GM12801 (cell line): ENCODE data around the gene CPSF6.

ENCODE experiments used
- TF ChIP-seq, protein P1 (sequence below): IDR thresholded peaks from one replicate; pipeline ENCODE4 v1.5.1; 2011; ENCODE audit warnings: control low read depth; ENCODE audit not compliant: insufficient read length; ENCODE audit errors: extremely low read depth

Gene CPSF6

DNA sequence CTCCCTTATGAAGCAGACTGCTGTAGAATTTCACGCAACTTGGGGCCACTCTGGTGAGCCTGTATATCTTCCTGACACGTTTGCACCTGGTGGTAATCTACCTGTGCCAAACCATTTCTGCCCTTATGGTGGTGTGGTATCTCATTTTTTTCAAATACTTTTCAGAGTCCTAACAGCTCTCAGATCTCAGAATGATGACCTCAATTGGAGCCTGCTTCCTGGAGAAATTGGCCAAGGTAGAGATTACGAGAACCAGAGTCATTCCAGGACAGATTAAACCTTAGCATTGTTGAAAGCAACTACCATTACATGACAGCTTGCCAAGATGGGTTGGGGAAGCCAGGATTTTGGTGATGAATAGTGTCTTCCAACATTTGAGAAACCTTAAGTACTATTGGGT lies 48.2 kb downstream of the CPSF6 start:
- TF ChIP-seq, protein P1, sequence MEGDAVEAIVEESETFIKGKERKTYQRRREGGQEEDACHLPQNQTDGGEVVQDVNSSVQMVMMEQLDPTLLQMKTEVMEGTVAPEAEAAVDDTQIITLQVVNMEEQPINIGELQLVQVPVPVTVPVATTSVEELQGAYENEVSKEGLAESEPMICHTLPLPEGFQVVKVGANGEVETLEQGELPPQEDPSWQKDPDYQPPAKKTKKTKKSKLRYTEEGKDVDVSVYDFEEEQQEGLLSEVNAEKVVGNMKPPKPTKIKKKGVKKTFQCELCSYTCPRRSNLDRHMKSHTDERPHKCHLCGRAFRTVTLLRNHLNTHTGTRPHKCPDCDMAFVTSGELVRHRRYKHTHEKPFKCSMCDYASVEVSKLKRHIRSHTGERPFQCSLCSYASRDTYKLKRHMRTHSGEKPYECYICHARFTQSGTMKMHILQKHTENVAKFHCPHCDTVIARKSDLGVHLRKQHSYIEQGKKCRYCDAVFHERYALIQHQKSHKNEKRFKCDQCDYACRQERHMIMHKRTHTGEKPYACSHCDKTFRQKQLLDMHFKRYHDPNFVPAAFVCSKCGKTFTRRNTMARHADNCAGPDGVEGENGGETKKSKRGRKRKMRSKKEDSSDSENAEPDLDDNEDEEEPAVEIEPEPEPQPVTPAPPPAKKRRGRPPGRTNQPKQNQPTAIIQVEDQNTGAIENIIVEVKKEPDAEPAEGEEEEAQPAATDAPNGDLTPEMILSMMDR = no peak

DNA sequence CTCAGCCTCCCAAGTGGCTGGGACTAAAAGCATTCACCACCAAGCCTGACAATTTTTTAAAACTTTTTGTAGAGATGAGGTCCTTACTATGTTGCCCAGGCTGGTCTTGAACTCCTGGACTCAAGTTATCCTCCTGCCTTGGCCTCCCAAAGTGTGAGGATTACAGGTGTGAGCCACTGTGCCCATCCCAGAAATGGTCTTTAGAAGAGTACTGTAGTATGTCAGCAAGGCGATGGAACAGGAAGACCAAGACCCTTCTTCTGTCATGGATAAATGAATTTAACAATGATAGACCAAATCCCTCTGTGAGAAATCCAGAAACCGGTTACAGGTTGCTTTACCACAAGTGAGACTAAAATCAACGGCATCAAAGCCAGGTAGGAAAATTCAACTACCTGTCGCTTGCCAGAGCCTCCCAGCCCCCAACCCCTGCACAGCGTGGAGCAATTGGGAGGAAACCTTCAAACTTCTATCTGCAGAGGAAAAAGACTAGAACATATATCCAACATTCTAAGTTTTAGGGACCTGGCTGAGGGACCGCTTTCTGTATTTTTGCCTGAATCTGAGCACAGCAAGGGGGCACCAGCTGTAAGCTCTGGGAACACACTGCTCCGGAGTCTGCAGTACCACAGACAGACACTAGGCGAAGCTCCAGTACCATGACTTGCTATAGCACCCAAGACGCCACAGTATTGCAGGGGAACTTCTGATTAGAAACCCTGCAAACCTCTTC lies 51.3 kb downstream of the CPSF6 start:
- TF ChIP-seq, protein P1 = peak; percentile 74

DNA sequence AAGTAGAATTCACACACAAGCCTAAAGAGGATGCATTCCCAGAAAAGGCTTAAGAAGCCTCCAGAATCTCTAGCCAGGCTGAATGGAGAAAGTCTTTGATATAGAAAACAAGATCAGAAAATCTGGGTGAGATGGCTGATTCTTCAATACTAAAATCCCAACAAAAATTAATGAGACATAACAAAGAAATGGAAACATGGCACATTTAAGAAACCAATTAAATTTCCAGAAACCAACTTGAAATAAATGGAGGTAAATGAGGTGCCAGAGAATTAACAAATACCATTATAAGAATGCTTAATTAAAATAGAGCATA lies 51.9 kb downstream of the CPSF6 start:
- TF ChIP-seq, protein P1 = no peak

DNA sequence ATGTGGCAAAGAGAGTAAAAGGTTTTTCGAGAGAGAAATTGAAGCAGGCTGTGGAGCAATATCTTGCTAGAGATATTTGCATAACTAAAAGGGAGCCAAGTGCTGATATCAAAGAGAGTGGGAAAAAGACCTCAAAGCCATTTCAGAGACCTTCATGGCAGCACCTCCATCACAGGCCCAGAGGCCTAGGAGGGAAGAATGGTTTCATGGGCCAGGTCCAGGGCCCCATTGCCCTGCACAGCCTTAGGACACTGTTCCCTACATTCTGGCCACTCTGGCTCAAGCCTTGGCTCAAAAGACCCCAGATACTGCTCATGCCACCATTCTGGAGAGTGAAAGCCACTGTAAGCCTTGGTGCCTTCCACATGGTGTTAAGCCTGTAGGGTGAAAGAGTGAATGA lies 58.8 kb downstream of the CPSF6 start:
- TF ChIP-seq, protein P1 = no peak

DNA sequence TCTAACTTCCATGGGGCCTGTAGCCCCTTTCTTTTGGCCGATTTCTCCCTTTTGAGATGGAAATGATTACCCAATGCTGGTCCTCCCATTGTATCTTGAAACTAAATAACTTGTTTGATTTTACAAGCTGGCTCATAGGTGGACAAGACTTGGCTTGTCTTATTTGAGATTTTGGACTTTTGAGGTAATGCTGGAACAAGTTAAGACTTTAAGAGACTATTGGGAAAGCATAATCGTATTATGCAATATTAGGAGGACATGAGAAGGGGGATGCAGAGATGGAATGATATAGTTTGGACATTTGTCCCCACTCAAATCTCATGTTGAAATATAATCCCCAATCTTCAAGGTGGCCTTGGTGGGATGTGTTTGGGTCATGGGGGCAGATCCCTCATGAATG lies 59.6 kb downstream of the CPSF6 start:
- TF ChIP-seq, protein P1 = no peak

DNA sequence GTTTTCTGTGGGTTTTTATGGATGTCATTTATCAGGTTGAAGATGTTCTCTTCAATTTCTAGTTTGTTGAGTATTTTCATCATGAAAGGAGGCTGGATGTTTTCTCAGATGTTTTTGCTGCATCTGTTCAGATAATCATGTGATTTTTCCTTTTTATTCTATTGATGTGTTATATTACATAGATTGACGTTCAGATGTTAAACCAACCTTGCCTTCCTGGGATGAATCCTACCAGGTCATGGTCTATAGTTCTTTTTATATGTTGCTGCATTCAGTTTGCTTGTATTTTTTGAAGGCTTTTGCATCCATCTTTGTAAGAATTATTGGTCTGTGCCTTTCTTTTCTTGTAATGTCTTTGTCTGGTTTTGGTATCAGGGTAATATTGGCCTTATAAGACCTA lies 64.9 kb downstream of the CPSF6 start:
- TF ChIP-seq, protein P1 = no peak

DNA sequence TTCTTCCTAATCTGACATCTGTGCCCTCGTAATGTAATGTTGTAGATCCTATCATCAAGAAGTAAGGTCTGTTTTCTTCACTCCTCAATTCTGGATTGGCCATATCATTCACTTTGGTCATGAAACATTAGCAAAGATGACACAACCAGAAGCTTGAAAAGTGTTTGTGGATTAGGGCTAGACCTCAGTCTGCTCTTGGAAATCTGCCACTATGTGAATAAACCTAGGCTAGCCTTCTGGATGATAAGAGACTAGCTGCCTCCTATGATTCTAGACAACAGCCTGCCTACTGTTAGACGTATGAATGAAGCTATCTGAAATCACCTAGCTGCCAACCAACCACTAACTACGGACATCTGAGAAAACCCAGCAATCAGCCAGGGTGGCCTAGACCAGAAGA lies 70.1 kb downstream of the CPSF6 start:
- TF ChIP-seq, protein P1 = no peak
